D721Med (cell line): ENCODE measurements around the gene RAP1GAP.
A peak's percentile ranks its signal among the peaks of the same experiment; 100 is the strongest.

Source experiments
- DNase-seq: peaks from one replicate; pipeline ENCODE4 v3.0.0; 2011; ENCODE audit warnings: low spot score; ENCODE audit not compliant: insufficient read length
- FAIRE-seq: peaks from 2 replicates; lab custom pipeline; 2011; peaks lifted over from hg19 to GRCh38; lab: Jason Lieb, UNC
- TF ChIP-seq, protein P1 (sequence below): IDR thresholded peaks from 2 replicates; pipeline ENCODE4 v1.5.1; 2012; ENCODE audit warnings: mild to moderate bottlenecking, control low read depth; ENCODE audit not compliant: insufficient read depth; ENCODE audit errors: missing control alignments

RAP1GAP gene

DNA sequence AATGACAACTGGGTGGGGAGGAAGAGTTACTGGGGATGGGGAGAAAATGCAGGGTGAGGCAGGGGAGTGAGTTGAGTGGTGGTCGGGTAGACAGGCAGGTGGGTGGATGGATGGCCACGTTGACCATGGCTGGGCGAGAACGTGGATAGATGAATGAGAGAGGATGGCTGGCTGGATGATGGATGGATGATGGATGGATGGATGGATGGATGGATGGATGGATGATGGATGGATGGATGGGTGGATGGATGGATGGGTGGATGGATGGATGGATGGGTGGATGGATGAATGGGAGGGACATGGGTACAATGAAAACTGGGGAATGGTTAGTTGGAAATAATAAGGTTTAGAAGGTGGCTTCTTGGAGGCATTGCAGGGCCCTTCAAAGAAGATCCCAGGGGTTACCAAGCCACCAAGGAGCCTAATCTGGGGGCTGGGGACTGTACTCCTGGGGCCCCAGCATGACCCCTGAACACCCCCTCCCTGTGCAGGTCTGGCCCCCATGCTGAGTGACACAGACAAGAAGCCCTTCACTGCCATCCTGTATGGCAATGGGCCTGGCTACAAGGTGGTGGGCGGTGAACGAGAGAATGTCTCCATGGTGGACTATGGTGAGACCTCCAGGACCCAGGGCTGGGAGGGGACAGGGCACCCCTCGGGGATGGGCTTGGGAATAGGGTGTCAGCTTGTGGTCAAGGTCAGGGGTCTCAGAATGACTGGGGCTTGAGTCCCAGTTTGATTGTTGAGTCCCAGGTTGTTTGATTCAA is 92.9 kb downstream of the RAP1GAP start:
- TF ChIP-seq, protein P1, sequence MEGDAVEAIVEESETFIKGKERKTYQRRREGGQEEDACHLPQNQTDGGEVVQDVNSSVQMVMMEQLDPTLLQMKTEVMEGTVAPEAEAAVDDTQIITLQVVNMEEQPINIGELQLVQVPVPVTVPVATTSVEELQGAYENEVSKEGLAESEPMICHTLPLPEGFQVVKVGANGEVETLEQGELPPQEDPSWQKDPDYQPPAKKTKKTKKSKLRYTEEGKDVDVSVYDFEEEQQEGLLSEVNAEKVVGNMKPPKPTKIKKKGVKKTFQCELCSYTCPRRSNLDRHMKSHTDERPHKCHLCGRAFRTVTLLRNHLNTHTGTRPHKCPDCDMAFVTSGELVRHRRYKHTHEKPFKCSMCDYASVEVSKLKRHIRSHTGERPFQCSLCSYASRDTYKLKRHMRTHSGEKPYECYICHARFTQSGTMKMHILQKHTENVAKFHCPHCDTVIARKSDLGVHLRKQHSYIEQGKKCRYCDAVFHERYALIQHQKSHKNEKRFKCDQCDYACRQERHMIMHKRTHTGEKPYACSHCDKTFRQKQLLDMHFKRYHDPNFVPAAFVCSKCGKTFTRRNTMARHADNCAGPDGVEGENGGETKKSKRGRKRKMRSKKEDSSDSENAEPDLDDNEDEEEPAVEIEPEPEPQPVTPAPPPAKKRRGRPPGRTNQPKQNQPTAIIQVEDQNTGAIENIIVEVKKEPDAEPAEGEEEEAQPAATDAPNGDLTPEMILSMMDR, result no peak

DNA sequence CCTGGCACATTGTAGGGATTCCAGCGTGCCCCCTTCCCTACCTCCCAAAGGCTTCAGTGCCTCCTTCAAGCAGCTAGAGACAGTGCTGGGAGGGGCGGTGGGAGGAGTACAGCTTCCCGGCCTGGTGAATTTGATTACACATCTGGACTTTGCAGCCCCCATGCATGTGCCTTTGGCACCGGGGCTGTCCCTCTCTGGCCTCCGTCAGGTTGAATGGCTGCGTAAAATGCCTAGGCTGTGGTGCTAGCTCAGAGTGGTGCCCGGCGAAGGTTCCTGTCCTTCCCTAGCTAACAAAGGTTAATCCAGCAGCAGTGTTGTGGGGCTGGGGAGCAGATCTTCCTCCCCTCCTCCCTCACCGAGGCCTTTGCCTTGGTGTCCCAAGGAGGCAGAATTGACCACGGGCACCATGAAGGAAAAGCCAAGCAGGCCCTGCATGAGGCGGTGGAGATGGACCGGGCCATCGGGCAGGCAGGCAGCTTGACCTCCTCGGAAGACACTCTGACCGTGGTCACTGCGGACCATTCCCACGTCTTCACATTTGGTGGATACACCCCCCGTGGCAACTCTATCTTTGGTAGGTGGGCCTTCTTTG is 93.7 kb downstream of the RAP1GAP start:
- TF ChIP-seq, protein P1, result no peak
- FAIRE-seq, result no peak
- DNase-seq, result no peak

More for the DNA sequence above, 92.9 kb downstream of the RAP1GAP start:
- no peak for DNase-seq
- no peak for FAIRE-seq

DNA sequence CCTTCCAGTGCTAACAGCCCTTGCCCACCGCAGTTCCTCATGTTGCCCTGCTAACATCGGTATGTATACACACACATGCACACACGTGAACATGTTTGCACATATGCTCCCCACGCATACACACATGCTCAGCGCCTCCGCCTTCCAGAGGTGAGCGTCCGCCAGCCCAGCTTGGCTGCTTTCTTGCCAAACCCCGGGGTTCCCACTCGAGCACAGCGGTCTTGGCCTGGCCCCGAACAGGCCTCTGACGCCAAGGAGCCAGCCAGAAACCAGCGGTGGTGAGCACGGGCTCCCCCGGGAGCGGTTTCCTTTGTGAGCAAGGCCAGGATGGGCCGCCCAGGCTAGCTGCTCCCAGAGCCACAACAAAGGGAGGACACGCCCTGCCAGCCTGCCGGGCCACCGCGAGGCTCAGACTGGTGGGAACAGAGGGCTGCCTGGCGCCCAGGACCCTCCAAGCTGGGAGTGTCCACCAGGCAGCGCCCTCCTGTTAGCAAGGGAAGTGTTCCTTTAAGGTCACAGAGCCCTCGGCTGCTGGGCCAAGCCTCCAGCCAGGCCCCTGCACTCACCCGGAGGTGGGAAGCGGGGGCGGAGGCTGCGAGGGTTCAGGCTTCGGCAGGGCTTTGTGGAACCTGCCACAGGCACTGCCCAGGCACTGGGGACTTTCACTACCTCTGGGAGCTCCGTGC is 94.5 kb downstream of the RAP1GAP start:
- no peak for FAIRE-seq
- TF ChIP-seq, protein P1, result no peak
- DNase-seq, result no peak

DNA sequence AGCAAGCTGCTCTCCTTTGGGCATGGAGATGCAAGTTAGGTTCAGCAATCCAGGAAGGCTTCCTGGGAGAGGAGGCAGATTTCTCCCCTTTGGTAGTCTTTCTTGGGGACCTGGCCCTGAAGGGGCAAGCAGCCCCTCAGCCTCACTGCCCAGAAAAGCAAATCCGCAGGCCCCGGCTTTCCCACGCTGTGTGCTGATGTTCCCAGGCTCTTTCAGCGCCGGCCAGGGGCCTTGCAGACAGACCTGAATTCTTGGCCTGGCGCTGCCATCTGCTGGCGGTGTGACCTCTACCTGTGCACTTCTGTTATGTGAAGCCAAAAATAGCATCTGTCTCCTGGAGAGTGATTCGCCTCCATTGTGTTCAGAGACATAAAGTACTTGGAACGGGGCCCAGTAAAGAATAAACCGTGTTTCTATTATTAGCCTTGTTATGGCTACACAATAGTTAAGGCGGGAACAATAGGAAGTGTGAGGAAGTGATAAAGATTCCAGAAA is 95.1 kb downstream of the RAP1GAP start:
- DNase-seq (no peak), FAIRE-seq (no peak)
- TF ChIP-seq, protein P1, result peak; percentile 67

DNA sequence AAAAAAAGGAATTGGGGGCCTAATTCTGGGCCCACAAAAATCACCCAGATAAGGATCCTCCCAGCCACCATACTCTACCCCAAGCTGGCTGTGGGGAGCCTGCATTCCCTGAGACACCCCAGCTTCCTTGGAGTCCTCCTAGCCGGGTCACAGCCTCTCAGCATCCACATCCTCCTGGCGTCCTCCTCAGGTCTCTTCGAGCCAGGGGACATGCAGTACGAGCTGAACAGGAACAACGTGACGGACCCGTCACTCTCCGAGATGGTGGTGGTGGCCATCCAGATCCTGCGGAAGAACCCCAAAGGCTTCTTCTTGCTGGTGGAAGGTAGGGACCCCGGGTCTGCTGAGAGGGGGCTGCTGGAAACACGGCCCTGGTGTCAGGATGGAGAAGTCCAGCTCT is 95.7 kb downstream of the RAP1GAP start:
- TF ChIP-seq, protein P1, result no peak
- DNase-seq (no peak), FAIRE-seq (no peak)

DNA sequence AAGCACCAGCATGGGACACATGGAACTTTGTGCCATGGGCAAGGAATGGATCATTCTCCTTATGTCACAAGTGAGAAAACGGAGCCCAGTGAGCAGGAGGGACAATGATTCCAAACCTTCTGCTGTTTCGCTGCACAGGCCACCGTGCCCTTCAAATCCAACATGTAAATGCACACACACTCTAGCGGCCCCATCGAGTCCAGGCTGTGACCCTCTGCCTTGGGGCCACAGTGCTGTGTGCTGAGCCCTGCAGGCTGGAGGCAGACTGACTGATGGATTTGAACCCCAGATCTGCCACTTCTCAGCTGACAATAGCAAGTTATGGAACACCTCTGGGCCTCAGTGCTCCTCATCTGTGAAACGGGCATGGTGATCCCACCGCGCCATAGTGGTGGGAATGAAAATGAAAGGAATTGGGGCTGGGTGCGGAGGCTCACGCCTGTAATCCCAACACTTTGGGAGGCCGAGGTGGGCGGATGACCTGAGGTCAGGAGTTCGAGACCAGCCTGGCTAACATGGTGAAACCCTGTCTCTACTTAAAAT is 96.4 kb downstream of the RAP1GAP start:
- DNase-seq, result no peak
- TF ChIP-seq, protein P1, result no peak
- no peak for FAIRE-seq
